Breast epithelium (tissue), 3 donors: ENCODE results near the gene GALM.

Experiments
- POLR2A ChIP-seq: fragments of 450-650 bp; IDR thresholded peaks from one replicate; pipeline ENCODE4 v1.6.1; 2016; ENCODE audit warnings: antibody characterized with exemption, mild to moderate bottlenecking, moderate library complexity
- POLR2AphosphoS5 ChIP-seq, 3 donors: sonication (generic); formaldehyde crosslinking; IDR thresholded peaks; one replicate each; pipeline ENCODE4 v1.6.1; 2017; ENCODE audit warnings: antibody characterized with exemption in 3 of 3
- TF ChIP-seq, protein P1 (sequence below), 3 donors: fragments of 450-650 bp; IDR thresholded peaks; one replicate each; pipeline ENCODE4 v1.5.1; 2016 to 2017; ENCODE audit warnings: antibody characterized with exemption in 3 of 3, mild to moderate bottlenecking in 3 of 3, moderate library complexity in 3 of 3

DNA sequence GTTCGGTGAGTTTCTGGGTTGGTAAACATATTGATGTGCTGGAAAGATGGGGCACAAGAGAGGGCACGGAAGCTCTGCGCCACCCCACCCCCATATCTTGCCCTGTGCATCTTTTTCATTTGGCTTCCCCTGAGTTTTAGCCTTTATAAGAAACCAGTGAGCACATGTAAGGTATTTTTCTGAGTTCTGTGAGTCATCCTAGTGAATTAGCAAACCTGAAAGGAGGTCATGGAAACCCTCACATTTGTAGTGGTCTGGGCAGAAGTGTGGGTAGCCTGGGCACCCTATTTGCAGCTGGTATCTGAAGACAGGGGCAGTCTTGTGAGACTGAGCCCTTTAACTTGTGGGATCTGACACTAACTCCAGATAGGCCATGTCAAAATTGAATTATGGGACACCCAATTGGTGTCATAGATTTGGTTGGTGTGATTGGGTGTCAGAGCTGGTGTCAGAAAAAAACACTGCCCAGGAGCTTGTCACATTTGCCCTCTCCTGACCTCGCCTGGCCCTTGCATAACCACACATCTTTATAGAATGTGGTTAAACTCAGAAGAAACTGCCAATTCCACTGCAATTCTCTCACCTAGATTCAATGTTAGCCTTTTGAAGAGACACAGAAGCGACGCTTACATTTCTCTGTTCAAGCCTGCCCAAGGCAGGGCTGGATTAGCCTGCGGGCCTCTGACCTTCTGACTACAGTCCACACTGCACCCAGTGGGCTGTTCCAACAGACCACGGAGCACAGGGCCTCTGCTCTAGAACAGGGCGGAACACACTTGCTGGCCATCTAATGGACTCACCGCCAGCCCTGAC lies 12.0 kb upstream of the GALM start:
- TF ChIP-seq POLR2A (no peak), POLR2AphosphoS5 (IDR thresholded peaks at IDR 0.05) (no peak)
- TF ChIP-seq, protein P1, sequence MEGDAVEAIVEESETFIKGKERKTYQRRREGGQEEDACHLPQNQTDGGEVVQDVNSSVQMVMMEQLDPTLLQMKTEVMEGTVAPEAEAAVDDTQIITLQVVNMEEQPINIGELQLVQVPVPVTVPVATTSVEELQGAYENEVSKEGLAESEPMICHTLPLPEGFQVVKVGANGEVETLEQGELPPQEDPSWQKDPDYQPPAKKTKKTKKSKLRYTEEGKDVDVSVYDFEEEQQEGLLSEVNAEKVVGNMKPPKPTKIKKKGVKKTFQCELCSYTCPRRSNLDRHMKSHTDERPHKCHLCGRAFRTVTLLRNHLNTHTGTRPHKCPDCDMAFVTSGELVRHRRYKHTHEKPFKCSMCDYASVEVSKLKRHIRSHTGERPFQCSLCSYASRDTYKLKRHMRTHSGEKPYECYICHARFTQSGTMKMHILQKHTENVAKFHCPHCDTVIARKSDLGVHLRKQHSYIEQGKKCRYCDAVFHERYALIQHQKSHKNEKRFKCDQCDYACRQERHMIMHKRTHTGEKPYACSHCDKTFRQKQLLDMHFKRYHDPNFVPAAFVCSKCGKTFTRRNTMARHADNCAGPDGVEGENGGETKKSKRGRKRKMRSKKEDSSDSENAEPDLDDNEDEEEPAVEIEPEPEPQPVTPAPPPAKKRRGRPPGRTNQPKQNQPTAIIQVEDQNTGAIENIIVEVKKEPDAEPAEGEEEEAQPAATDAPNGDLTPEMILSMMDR (IDR thresholded peaks at IDR 0.05) = no peak
